Measurements from ENCODE around the gene OR4D11.

The OR4D11 gene

DNA sequence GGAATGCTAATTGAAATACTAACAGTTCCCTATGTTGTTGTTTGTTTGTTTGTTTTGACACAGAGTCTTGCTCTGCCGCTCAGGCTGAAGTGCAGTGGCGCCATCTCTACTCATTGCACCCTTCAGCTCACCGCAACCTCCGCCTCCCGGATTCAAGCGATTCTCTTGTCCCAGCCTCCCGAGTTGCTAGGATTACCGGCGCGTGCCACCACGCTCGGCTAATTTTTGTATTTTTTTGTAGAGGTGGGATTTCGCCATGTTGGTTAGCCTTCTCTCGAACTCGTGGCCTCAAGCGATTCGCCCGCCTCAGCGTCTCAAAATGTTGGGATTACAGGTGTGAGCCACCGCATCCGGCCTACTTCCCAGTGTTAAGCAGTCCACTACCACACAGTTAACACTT lies 49.9 kb downstream of the OR4D11 start:
- no peaks in the 10 kb centered on the region for H3K27me3 ChIP-seq (ENCODE audit: insufficient read depth, poor library complexity, severe bottlenecking)
- H3K27ac ChIP-seq (replicated peaks) = no peak overlapping the region
- no peak overlapping the region for H3K4me3 ChIP-seq (replicated peaks; ENCODE audit: insufficient read depth, low read length)
- TF ChIP-seq, protein P1, sequence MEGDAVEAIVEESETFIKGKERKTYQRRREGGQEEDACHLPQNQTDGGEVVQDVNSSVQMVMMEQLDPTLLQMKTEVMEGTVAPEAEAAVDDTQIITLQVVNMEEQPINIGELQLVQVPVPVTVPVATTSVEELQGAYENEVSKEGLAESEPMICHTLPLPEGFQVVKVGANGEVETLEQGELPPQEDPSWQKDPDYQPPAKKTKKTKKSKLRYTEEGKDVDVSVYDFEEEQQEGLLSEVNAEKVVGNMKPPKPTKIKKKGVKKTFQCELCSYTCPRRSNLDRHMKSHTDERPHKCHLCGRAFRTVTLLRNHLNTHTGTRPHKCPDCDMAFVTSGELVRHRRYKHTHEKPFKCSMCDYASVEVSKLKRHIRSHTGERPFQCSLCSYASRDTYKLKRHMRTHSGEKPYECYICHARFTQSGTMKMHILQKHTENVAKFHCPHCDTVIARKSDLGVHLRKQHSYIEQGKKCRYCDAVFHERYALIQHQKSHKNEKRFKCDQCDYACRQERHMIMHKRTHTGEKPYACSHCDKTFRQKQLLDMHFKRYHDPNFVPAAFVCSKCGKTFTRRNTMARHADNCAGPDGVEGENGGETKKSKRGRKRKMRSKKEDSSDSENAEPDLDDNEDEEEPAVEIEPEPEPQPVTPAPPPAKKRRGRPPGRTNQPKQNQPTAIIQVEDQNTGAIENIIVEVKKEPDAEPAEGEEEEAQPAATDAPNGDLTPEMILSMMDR (IDR thresholded peaks at IDR 0.05; ENCODE audit: insufficient read depth, low read length) = no peak
- TF ChIP-seq GABPA (IDR thresholded peaks at IDR 0.05; ENCODE audit: low read depth) = no peak
- TF ChIP-seq, protein P2, sequence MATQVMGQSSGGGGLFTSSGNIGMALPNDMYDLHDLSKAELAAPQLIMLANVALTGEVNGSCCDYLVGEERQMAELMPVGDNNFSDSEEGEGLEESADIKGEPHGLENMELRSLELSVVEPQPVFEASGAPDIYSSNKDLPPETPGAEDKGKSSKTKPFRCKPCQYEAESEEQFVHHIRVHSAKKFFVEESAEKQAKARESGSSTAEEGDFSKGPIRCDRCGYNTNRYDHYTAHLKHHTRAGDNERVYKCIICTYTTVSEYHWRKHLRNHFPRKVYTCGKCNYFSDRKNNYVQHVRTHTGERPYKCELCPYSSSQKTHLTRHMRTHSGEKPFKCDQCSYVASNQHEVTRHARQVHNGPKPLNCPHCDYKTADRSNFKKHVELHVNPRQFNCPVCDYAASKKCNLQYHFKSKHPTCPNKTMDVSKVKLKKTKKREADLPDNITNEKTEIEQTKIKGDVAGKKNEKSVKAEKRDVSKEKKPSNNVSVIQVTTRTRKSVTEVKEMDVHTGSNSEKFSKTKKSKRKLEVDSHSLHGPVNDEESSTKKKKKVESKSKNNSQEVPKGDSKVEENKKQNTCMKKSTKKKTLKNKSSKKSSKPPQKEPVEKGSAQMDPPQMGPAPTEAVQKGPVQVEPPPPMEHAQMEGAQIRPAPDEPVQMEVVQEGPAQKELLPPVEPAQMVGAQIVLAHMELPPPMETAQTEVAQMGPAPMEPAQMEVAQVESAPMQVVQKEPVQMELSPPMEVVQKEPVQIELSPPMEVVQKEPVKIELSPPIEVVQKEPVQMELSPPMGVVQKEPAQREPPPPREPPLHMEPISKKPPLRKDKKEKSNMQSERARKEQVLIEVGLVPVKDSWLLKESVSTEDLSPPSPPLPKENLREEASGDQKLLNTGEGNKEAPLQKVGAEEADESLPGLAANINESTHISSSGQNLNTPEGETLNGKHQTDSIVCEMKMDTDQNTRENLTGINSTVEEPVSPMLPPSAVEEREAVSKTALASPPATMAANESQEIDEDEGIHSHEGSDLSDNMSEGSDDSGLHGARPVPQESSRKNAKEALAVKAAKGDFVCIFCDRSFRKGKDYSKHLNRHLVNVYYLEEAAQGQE (IDR thresholded peaks at IDR 0.05; ENCODE audit: insufficient replicate concordance, low read depth) = no peak
- no peak for TF ChIP-seq POLR2AphosphoS5 (IDR thresholded peaks at IDR 0.05; ENCODE audit: low read depth)
- no peak for TF ChIP-seq SPI1 (IDR thresholded peaks at IDR 0.05; ENCODE audit: borderline replicate concordance, low read depth)
- no peak for DNase-seq (ENCODE audit: low read depth in 1 of 2, low spot score in 1 of 2)
